ENCODE data around the gene STXBP3.

The STXBP3 gene

GRCh38 chr1:108845991-108846390 lies 99.5 kb downstream of the STXBP3 start:
- DNase-seq = no peak

DNA sequence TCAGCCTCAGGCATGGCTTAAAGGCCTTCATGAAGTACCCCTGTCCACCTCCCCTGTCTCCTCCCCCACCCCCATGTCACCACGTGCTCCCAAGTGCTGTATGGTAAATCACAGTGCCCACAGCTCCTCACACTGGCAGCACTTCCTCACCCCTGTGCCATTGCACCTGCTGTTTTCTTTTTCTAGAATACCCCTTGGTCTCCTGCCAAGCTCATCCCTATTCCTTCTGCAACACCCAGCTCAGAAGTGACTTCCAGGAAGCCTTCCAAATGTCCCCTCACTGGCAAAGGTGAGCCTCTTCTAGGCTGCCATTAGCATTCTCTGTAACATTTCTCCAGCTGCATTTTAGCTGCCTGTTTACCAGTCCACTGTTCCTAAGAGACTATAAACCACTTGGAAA lies 101.0 kb downstream of the STXBP3 start:
- no peak for DNase-seq

DNA sequence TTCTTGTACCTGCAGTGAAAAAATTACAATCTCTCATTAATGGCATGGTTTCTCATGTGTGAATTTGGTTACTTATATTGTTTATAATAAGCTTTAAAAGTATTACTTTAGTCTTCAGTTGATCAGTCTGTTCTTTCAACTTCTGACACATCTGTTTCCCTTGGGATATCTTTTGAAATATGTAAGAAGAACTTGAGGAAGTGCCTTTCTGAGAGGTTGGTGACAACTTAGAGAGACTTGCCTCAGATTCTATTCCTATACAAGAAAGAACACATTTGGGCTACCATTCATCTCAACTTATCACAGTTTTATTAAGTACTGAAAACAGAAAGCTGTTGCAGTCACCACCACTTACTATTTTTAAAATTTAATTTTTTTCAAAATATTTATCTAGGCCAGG lies 102.3 kb downstream of the STXBP3 start:
- DNase-seq = peak; percentile 37

DNA sequence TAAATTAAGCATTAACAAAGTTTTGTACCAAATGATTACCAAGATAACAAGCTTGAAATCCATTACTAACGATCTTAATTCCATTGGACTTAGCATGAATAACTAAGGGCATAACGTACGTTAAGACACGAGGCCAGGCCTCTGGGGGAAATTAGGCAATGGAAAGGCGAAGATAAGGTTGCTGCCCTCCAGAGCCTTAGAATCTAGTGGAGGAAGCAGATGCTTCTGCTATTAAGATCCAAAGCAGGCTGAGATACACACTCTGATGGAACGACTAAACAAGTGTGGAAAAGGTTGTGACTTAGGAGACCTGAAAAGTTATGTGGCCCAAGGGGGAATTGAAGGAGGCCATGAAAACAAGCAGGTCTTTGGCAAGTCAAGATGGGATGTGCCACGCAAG lies 104.5 kb downstream of the STXBP3 start:
- DNase-seq = no peak

DNA sequence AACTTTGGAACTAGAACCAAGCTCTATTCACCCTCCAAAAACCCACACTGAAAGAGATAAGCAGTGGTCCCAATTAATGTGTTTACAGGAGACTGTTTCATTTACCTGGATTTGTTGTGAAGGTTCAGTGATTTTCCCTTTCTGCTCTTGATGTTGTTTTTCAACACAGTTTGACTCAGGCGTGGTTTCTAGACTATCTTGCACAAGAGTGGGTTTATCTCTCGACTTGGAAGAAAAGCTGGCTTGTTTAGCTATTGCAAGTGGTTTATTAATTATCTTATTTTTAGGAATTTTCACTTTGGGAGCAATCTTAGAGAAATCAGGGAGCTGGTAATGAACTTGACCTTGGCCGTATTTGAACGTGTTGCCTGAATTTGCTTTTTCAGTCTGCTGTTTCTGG lies 105.1 kb downstream of the STXBP3 start:
- no peak for DNase-seq

DNA sequence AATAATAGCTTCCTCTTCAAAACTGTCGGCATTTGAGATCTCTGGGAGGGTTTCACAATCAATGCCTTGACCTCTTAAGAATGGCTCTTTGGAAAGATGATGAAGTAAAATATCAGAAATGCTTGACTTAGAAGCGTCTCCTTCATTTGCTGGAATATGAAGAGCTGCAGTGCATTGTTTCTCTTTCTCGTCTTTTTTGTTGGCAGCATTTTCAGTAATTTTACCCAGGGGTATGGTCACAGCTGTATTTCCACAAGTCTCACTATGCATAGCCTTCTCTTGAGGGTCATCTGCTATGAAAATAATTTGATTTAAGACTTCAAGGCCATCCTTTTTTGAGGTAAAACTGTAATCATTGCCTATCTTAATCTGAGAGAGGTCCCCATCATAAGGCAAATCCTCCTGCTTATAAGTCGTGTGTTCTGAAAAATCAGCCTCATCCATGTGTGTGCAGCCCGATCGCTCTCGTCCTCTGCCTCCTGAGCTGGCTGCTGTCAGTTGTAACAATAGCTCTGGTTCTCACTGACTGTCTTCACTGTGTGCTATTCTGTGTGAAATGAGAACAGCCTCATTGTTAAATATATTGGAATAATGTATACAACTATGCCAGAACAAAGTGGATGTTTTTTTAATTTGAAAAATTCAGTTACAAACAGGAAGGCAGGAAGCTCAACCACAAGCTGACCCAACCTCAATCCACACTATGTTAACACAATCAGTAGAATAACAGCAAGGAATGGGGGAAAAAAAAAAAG lies 105.9 kb downstream of the STXBP3 start:
- DNase-seq = peak; percentile 30

- DNase-seq = no peak
These were observed 107.9 kb downstream of the STXBP3 start for GRCh38 chr1:108854221-108855019.

DNA sequence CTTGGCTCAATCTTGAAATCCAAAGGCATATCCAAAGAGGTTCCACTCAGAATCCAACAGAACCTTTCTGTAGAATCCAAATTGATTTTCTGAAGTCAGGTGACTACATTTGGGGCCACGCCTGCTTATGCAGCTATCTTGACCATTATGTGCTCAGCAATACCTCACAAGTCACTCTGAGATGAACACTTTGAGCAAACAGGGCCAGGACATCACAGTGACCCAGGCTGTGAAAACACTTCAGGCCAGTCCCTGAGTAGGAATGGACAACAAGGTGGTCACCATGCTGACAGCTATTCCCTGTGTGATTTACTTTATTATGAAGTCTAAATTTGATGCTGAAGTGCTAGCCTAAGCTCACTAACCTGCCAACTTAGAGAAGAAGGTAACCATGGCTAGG lies 110.5 kb downstream of the STXBP3 start, which contains the start of gene AKNAD1:
TSS of gene AKNAD1 (minus strand) at position 101 of the 400 bp plus-strand sequence. CDS start 4,430 bp downstream, outside the sequence.
- no peak for DNase-seq

DNA sequence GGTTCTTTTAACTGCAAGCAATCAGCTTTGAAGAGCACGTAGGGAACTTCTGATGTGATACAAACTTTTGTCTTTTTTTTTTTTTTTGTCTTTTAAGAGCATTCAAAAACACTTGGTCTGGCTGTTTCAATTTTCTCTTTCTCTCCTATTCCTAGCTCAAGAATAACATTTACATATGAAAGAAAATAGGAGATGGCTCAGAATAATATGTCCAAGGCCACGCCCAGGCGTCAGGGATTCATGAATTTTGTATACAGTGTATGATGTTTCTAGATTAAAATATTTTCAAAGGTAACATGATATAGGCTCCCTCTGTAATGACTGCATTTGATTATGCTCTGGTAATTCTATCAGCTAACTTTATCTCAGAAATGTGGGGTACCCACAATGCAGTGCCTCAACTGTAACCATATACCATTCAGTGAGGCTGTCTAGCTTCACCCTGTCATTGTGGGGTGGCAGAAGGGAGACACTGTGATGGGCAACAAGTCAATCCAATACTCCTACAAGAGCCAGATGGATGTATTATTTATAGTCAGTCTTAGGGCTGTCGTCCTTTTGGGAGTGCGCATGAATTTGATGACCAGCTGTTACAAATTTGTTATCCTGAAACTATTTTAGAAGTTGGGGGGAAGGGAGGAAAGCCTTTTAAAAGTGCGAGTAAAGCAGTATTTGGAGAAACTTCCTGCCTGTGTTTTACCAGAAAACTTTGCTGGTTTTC lies 111.9 kb downstream of the STXBP3 start:
- no peak for DNase-seq

Data from GF-D8 (cell line).